ENCODE measurements around the gene NRXN3.

The NRXN3 gene

DNA sequence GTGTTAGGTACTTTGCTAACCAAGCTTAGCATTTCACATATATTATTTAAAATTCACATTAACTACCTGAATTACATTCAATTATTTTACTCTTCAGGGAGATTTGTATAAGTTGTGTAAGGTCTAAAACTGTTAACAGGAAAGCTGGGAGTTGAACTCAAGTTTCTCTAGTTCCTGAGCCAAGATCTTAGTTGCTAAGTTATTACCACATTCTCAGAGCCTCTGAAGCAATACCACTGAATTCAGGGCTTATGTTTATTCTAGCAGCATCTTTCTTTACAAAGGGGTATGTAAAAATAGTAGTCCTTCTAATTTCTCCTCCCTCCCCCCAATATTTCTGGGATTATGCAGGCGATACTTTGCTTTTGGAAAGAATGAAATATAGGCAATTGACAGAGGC is 1254.3 kb downstream of the NRXN3 start:
- no peak overlapping the region for H3K4me3 ChIP-seq (ENCODE audit: low read depth, low read length)

- H3K4me3 ChIP-seq (ENCODE audit: low read depth, low read length): no peak overlapping the region
Observed at GRCh38 chr14:79426103-79426755, 1256.1 kb downstream of the NRXN3 start.

- H3K4me3 ChIP-seq (ENCODE audit: low read depth, low read length): no peak overlapping the region
Observed at GRCh38 chr14:79432640-79433039, 1262.5 kb downstream of the NRXN3 start.

DNA sequence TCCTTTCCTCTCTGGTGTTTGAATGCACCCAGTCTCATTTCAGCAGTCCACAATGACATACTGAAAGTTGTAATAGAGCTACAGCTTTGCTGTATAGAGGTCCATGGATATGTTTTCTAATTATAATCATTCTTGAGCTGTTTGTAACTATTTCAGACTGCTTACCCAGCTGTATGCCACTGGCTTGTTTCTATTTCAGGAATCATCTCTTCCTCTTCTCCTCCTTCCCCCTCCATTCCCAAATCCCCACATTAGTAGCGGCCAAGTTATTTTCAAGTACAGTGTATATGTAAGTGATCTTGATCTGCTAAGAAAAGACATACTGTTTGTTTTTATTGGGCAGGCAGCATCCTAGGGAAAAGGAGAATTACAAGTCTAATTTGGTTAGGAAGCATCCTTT is 1266.2 kb downstream of the NRXN3 start:
- no peak overlapping the region for H3K4me3 ChIP-seq (ENCODE audit: low read depth, low read length)

GRCh38 chr14:79437951-79438350 is 1267.8 kb downstream of the NRXN3 start:
- no peak overlapping the region for H3K4me3 ChIP-seq (ENCODE audit: low read depth, low read length)

DNA sequence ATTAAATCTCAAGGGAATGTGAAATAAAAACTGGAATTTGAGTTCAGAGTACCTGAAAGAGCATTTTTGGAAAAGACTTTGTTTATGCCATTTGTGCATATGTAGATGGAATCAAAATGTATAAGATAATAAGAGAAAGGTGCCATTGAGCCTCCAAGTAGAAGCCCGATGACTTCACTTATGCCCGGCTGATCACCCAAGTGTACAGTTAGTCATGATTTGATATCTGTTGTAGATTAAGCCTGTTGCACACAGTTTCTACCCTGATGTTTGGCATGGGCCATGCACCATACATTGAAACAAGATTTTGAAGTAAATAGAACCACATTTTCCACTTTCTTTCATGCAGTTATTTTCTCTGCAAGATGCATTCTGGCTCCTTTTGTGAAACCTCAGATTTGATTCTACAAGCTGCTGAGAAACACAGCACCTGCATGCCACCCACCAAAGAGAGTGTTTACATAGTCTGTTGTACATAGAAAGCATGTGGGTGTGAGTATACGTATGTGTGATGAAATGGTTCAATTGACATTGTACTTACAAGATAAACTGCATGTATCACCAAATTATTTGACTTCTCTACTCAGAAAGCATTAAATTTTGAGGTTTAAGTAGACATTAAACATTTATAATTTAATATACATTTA is 1268.6 kb downstream of the NRXN3 start:
- H3K4me3 ChIP-seq (ENCODE audit: low read depth, low read length): no peak overlapping the region

- no peak overlapping the region for H3K4me3 ChIP-seq (ENCODE audit: low read depth, low read length)
Observed at GRCh38 chr14:79442786-79443185, 1272.6 kb downstream of the NRXN3 start.

GRCh38 chr14:79443602-79444001 is 1273.4 kb downstream of the NRXN3 start:
- H3K4me3 ChIP-seq (ENCODE audit: low read depth, low read length): no peak overlapping the region

GRCh38 chr14:79448960-79449359 is 1278.8 kb downstream of the NRXN3 start:
- no peak overlapping the region for H3K4me3 ChIP-seq (ENCODE audit: low read depth, low read length)

GRCh38 chr14:79451601-79452000 is 1281.4 kb downstream of the NRXN3 start:
- H3K4me3 ChIP-seq (ENCODE audit: low read depth, low read length): no peak overlapping the region

GRCh38 chr14:79453276-79453675 is 1283.1 kb downstream of the NRXN3 start:
- H3K4me3 ChIP-seq (ENCODE audit: low read depth, low read length): no peak overlapping the region

DNA sequence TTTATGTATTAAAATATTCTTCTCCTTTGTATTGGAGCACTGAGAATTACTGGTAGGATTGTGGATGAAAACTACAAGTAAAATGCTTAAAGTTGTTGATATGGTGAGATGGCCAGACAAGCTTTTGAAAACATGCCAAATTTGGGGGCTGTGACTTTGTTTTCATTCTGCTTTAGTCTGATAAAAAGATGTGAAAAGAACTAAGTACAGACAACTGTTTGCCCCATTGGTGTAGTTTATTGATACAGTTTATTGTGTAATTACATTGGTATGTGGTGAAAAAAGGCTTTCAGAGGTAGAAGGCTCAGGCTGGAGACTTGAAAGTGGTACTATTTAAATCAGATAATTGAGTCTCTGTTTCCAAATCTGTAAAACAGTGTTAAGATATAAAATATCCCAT is 1294.3 kb downstream of the NRXN3 start:
- H3K4me3 ChIP-seq (ENCODE audit: low read depth, low read length): no peak overlapping the region

DNA sequence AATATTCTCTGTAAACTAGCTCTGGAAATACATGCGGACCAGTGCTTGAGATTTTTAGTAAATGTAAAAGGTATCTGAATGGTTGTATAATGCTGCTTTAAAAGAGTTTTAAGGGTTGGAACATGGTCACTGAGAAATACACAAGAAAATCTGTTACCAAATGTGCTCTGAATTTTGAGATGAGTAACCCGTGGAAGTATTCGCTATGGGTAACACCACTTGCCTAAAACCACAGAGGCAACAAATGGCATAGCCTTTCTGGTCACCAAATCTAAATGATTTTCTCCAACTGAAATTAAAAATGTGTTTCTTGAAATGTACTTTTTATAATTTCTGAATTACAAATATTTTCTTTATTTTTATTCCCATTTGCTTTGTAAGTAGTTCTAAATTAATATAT is 1295.5 kb downstream of the NRXN3 start:
- H3K4me3 ChIP-seq (ENCODE audit: low read depth, low read length): no peak overlapping the region

- no peak overlapping the region for H3K4me3 ChIP-seq (ENCODE audit: low read depth, low read length)
Observed at GRCh38 chr14:79466938-79467527, 1296.9 kb downstream of the NRXN3 start.

- H3K4me3 ChIP-seq (ENCODE audit: low read depth, low read length): no peak overlapping the region
Observed at GRCh38 chr14:79467835-79468234, 1297.7 kb downstream of the NRXN3 start.

GRCh38 chr14:79468486-79468885 is 1298.3 kb downstream of the NRXN3 start:
- H3K4me3 ChIP-seq (ENCODE audit: low read depth, low read length): no peak overlapping the region

- H3K4me3 ChIP-seq (ENCODE audit: low read depth, low read length): no peak overlapping the region
Observed at GRCh38 chr14:79473651-79474050, 1303.5 kb downstream of the NRXN3 start.

GRCh38 chr14:79475887-79476532 is 1305.8 kb downstream of the NRXN3 start:
- no peak overlapping the region for H3K4me3 ChIP-seq (ENCODE audit: low read depth, low read length)

GRCh38 chr14:79476552-79476951 is 1306.4 kb downstream of the NRXN3 start:
- no peak overlapping the region for H3K4me3 ChIP-seq (ENCODE audit: low read depth, low read length)

DNA sequence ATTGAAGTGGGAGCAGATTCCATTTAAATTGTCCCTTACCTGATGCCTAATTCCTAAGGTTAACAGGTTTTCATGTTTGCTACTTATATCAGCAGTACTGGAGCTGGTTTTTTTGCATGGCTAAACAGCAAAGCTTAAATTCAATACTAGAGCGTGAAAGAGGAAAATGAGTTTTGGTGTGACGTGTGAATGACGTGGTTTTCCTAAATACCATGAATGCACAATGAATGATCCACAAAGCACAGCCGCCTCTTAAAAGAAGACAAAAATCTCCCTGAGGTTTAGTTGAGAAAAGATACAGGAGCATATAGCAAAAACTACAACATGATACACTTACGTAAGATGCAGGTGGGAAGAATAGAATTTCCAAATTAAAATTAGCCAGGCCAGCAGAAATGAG is 1310.0 kb downstream of the NRXN3 start:
- no peak overlapping the region for H3K4me3 ChIP-seq (ENCODE audit: low read depth, low read length)

GRCh38 chr14:79482825-79483224 is 1312.7 kb downstream of the NRXN3 start:
- H3K4me3 ChIP-seq (ENCODE audit: low read depth, low read length): no peak overlapping the region

Measured in iPS-11a (cell line).